Measurements from ENCODE around the gene ARMC9. TPM values are rescaled to one million over a fixed set of nuclear protein-coding genes. Genes with fewer than 3 reads are reported as not detected.

ARMC9 gene
- total RNA-seq, 4 donors from 2014 or later, result 6.5 to 11.5 (median 9.3) TPM

- no peaks in the 10 kb centered on the region for H3K36me3 ChIP-seq
- 88% methylated on average over 4 of the region's 4 CpGs for WGBS
- no peaks in the 10 kb centered on the region for H3K4me1 ChIP-seq
- no peak overlapping the region for H3K4me3 ChIP-seq
- TF ChIP-seq POLR2A (IDR thresholded peaks at IDR 0.05), result no peak
- no peak for TF ChIP-seq EP300 (IDR thresholded peaks at IDR 0.05)
- TF ChIP-seq, protein P1, sequence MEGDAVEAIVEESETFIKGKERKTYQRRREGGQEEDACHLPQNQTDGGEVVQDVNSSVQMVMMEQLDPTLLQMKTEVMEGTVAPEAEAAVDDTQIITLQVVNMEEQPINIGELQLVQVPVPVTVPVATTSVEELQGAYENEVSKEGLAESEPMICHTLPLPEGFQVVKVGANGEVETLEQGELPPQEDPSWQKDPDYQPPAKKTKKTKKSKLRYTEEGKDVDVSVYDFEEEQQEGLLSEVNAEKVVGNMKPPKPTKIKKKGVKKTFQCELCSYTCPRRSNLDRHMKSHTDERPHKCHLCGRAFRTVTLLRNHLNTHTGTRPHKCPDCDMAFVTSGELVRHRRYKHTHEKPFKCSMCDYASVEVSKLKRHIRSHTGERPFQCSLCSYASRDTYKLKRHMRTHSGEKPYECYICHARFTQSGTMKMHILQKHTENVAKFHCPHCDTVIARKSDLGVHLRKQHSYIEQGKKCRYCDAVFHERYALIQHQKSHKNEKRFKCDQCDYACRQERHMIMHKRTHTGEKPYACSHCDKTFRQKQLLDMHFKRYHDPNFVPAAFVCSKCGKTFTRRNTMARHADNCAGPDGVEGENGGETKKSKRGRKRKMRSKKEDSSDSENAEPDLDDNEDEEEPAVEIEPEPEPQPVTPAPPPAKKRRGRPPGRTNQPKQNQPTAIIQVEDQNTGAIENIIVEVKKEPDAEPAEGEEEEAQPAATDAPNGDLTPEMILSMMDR (IDR thresholded peaks at IDR 0.05), result no peak
- no peak for TF ChIP-seq POLR2AphosphoS5 (IDR thresholded peaks at IDR 0.05)
- no peaks in the 10 kb centered on the region for H3K27me3 ChIP-seq
- H3K9me3 ChIP-seq, result no peaks in the 10 kb centered on the region
- DNase-seq (ENCODE audit: low spot score in 2 of 2), result peak in 1 of 2 donors; percentile 18
- H3K27ac ChIP-seq, result no peak overlapping the region
These were observed 120.0 kb downstream of the ARMC9 start for GRCh38 chr2:231318436-231318835.

DNA sequence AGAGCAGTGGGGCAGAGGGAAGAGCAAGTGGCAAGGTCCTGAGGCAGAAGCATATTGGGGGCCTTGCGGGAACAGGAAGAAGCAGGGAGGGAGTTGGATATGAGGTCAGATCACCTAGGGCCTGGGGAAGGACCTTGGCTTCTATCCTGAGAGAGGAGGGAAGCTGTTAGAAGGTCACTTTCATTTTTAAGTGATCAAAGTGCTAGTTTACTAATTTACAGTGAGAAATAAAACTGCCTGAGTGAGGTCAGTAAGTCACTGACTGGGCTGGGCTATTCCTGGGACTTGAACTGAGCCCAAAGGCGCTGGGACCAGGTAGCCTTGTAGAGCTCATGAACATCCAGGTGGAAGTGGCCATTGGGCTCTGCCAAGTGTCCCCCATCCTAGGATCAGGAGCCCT lies 120.5 kb downstream of the ARMC9 start:
- H3K27me3 ChIP-seq, result no peaks in the 10 kb centered on the region
- no peaks in the 10 kb centered on the region for H3K36me3 ChIP-seq
- 96% methylated on average over 2 of the region's 2 CpGs for WGBS
- no peak overlapping the region for H3K27ac ChIP-seq
- DNase-seq (ENCODE audit: low spot score in 2 of 2), result peak in 1 of 2 donors; percentile 43
- H3K4me1 ChIP-seq, result no peaks in the 10 kb centered on the region
- H3K9me3 ChIP-seq, result no peaks in the 10 kb centered on the region
- H3K4me3 ChIP-seq, result no peak overlapping the region
- TF ChIP-seq POLR2AphosphoS5 (IDR thresholded peaks at IDR 0.05) (no peak), EP300 (IDR thresholded peaks at IDR 0.05) (no peak)
- TF ChIP-seq, protein P1 (IDR thresholded peaks at IDR 0.05), result no peak

- Histone ChIP-seq H3K4me3 (no peak overlapping the region), H3K27me3 (no peaks in the 10 kb centered on the region), H3K27ac (no peak overlapping the region), H3K36me3 (no peaks in the 10 kb centered on the region), H3K4me1 (no peaks in the 10 kb centered on the region), H3K9me3 (no peaks in the 10 kb centered on the region)
- DNase-seq (ENCODE audit: low spot score in 2 of 2), result peak in 1 of 2 donors; percentile 1
- no peak for TF ChIP-seq EP300 (IDR thresholded peaks at IDR 0.05)
- TF ChIP-seq POLR2AphosphoS5 (IDR thresholded peaks at IDR 0.05), result no peak
- no peak for TF ChIP-seq POLR2A (IDR thresholded peaks at IDR 0.05)
- TF ChIP-seq, protein P1 (IDR thresholded peaks at IDR 0.05), result no peak
- WGBS, result 79% methylated on average over 1 of the region's 1 CpG
These were observed 121.4 kb downstream of the ARMC9 start for GRCh38 chr2:231319867-231320266.

DNA sequence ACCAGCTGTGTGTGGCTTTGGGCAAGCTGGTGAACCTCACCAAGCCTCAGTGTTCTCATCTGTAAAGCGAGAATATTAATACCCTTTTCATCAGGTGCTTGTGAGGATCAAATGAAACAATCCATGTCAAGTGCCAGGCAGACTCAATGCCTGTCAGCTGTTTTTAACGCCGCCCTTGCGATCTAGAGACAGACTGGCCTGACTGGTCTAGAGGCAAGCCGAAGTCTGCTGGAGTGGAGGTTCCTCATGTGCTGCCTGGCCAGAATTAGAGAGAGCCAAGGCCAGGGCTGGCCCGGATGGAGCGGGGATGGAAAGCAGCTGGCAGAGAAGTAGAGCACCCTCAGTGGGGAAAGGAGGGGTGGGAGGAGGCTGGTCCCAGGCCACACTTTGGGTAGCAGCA lies 122.6 kb downstream of the ARMC9 start:
- TF ChIP-seq POLR2AphosphoS5 (IDR thresholded peaks at IDR 0.05), result no peak
- TF ChIP-seq, protein P1 (IDR thresholded peaks at IDR 0.05), result no peak
- no peak for TF ChIP-seq POLR2A (IDR thresholded peaks at IDR 0.05)
- no peak for TF ChIP-seq EP300 (IDR thresholded peaks at IDR 0.05)
- no peaks in the 10 kb centered on the region for H3K36me3 ChIP-seq
- no peaks in the 10 kb centered on the region for H3K4me1 ChIP-seq
- WGBS, result 56% methylated on average over 7 of the region's 7 CpGs
- H3K27ac ChIP-seq, result no peak overlapping the region
- no peaks in the 10 kb centered on the region for H3K9me3 ChIP-seq
- no peak overlapping the region for H3K4me3 ChIP-seq
- DNase-seq (ENCODE audit: low spot score in 2 of 2), result peak in 1 of 2 donors; percentile 73
- no peaks in the 10 kb centered on the region for H3K27me3 ChIP-seq

GRCh38 chr2:231321556-231322334 lies 123.3 kb downstream of the ARMC9 start:
- H3K4me3 ChIP-seq, result no peak overlapping the region
- WGBS, result 87% methylated on average over 22 of the region's 22 CpGs
- no peaks in the 10 kb centered on the region for H3K27me3 ChIP-seq
- no peaks in the 10 kb centered on the region for H3K4me1 ChIP-seq
- DNase-seq (ENCODE audit: low spot score in 2 of 2), result peak in 1 of 2 donors; percentile 41
- no peak overlapping the region for H3K27ac ChIP-seq
- H3K9me3 ChIP-seq, result no peaks in the 10 kb centered on the region
- no peaks in the 10 kb centered on the region for H3K36me3 ChIP-seq
- TF ChIP-seq, protein P1 (IDR thresholded peaks at IDR 0.05), result no peak
- TF ChIP-seq POLR2A (IDR thresholded peaks at IDR 0.05) (no peak), EP300 (IDR thresholded peaks at IDR 0.05) (no peak), POLR2AphosphoS5 (IDR thresholded peaks at IDR 0.05) (no peak)

Data from suprapubic skin (tissue), 4 donors.